Nephron (organoid): Measurements from ENCODE around the gene LYPD4.
A peak's percentile ranks its signal among the peaks of the same experiment; 100 is the strongest.

Experiments
- H3K27ac Mint-ChIP-seq, 3 experiments: 2 replicates each; pipeline ENCODE4 v1.8.0; 2020; ENCODE audit warnings: mixed read lengths in 3 of 3, mild to moderate bottlenecking in 2 of 3, moderate library complexity in 1 of 3
- H3K27me3 Mint-ChIP-seq: 2 replicates; pipeline ENCODE4 v1.8.0; 2021; ENCODE audit warnings: low read depth, mild to moderate bottlenecking, moderate library complexity, mixed read lengths
- H3K36me3 Mint-ChIP-seq: 2 replicates; pipeline ENCODE4 v1.8.0; 2020; ENCODE audit warnings: low read depth, mixed read lengths
- H3K4me1 Mint-ChIP-seq: 2 replicates; pipeline ENCODE4 v1.8.0; 2020; ENCODE audit warnings: mixed read lengths
- H3K4me3 Mint-ChIP-seq, 3 experiments: 2 replicates each; pipeline ENCODE4 v1.8.0; 2020; ENCODE audit warnings: mild to moderate bottlenecking in 3 of 3, mixed read lengths in 3 of 3, moderate library complexity in 2 of 3
- H3K9me3 Mint-ChIP-seq: 2 replicates; pipeline ENCODE4 v1.8.0; 2020; ENCODE audit warnings: mixed read lengths
- CTCF ChIP-seq, 3 experiments: fragments of 200-600 bp; sonication (generic); IDR thresholded peaks; one replicate each; pipeline ENCODE4 v1.5.0; 2021; ENCODE audit warnings: antibody characterized with exemption in 3 of 3; ENCODE audit not compliant: unreplicated experiment in 3 of 3

LYPD4 gene

DNA sequence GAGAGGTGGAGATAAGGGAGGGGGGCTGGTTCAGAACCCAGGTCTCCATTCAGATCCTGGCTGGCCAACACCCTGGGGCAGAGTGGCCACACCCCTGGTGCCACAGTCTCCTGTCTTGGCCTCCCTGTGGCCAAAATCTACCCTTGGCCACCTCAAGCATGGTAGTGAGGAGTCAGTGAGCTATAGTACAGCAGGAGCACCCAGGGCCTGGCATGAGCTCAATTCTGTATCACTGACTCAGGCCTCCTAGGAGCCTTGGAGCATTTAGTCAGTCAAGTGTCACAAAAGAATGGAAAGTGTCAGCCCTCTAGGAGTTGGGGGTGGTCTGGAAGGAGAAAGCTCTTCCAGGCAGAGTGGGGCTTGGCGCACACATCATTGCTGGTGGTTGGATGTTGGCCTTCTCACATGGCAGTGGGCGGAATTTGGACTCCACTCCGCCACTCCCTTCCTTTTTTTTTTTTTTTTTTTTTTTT lies 26.0 kb upstream of the LYPD4 start:
- no peak overlapping the region for H3K27ac Mint-ChIP-seq
- H3K27me3 Mint-ChIP-seq, result no peaks in the 10 kb centered on the region

DNA sequence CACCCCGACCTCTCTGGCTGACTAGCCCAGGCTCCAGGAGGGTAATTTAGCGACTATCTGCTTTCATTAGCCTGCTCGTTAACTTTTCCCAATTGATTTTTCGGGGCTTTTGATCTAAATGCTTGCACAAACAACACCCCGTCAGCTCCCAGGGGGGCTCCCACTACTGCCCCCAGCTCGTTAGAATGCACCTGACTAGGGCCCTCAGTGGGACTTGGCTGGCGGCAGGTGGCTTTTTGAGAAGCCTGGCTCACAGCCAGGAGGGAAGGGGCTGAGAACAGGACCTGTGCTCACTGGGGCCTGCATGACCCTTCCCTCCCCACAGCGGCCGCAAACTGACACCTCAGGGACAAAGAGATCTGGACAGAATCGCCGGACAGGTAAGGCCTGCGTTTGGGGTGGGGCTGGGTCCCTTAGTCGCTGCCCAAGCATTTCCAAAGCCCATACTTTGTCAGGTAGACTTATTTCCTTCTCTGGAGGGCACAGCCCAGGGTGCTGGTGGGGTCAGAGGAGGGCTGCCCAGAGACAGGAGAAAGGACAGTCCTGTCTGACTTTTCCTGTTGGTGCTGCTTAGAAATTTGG lies 25.0 kb upstream of the LYPD4 start:
- H3K36me3 Mint-ChIP-seq, result peaks cover 34% of the 10 kb centered on the region
- no peaks in the 10 kb centered on the region for H3K27me3 Mint-ChIP-seq
- H3K4me1 Mint-ChIP-seq, result peaks cover 11% of the 10 kb centered on the region
- H3K4me3 Mint-ChIP-seq, result no peak overlapping the region
- no peak overlapping the region for H3K27ac Mint-ChIP-seq
- no peaks in the 10 kb centered on the region for H3K9me3 Mint-ChIP-seq
- no peak for TF ChIP-seq CTCF (IDR thresholded peaks at IDR 0.05; ENCODE audit: unreplicated experiment in 3 of 3)

More for the DNA sequence above, 26.0 kb upstream of the LYPD4 start:
- H3K4me1 Mint-ChIP-seq, result peaks cover 8% of the 10 kb centered on the region
- H3K9me3 Mint-ChIP-seq, result no peaks in the 10 kb centered on the region
- peaks cover 27% of the 10 kb centered on the region for H3K36me3 Mint-ChIP-seq
- H3K4me3 Mint-ChIP-seq, result no peak overlapping the region
- TF ChIP-seq CTCF (IDR thresholded peaks at IDR 0.05; ENCODE audit: unreplicated experiment in 3 of 3), result no peak

GRCh38 chr19:41868989-41869300 lies 24.5 kb upstream of the LYPD4 start:
- Mint-ChIP-seq H3K9me3 (no peaks in the 10 kb centered on the region), H3K36me3 (peaks cover 39% of the 10 kb centered on the region)

DNA sequence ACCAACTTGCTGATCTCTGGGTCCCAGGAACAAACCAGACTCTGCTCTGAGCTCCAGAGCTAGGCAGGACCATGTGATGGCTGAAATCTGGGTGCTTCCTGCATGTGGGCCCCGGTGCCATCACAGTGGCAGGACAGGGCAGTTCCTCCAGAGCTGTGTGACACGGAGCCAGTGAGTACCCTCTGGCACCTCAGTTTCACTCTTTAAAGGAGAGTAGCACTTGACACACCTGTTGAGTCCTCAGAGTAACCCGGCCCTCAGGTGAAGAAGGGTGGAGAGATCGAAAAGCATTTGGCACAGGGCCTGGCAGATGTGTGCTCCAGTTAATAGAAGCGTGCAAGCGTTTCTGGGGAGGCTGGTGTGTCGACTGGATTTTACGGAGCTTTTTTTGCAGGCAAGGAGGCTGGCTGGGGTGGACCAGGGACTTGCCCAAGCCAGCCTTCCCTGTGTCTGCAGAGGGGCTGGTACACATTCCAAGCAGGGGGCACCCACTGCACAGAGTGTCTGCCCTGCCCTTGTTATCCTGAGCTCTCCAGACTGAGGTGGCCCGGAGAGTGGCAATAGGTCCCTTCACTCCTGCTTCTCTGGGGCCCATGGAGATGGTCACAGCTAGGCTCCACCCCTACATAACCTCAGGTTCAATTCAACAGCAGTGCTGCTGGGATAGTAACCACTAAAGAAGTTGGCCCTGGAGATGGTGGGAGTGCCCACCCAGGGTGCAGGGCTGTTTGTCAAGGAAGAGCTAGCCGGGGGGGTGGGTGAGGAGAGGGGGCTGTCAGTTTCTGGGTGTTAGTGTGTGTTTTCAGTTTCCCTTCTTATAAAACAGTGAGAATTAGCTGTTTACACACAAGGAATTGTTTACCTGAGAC lies 23.9 kb upstream of the LYPD4 start:
- Mint-ChIP-seq H3K9me3 (no peaks in the 10 kb centered on the region), H3K27me3 (no peaks in the 10 kb centered on the region), H3K27ac (peak overlapping the region in 1 of 3 experiments; percentile 28), H3K4me1 (peaks cover 20% of the 10 kb centered on the region), H3K36me3 (peaks cover 44% of the 10 kb centered on the region), H3K4me3 (no peak overlapping the region)
- TF ChIP-seq CTCF (IDR thresholded peaks at IDR 0.05; ENCODE audit: unreplicated experiment in 3 of 3), result no peak

More at GRCh38 chr19:41868989-41869300, 24.5 kb upstream of the LYPD4 start:
- Mint-ChIP-seq H3K27ac (no peak overlapping the region), H3K27me3 (no peaks in the 10 kb centered on the region), H3K4me3 (no peak overlapping the region), H3K4me1 (peaks cover 16% of the 10 kb centered on the region)
- TF ChIP-seq CTCF (IDR thresholded peaks at IDR 0.05; ENCODE audit: unreplicated experiment in 3 of 3), result no peak

- Mint-ChIP-seq H3K36me3 (peaks cover 62% of the 10 kb centered on the region), H3K9me3 (no peaks in the 10 kb centered on the region), H3K27ac (no peak overlapping the region), H3K4me1 (peaks cover 38% of the 10 kb centered on the region), H3K27me3 (no peaks in the 10 kb centered on the region), H3K4me3 (no peak overlapping the region)
- TF ChIP-seq CTCF (IDR thresholded peaks at IDR 0.05; ENCODE audit: unreplicated experiment in 3 of 3), result no peak
These were observed 21.8 kb upstream of the LYPD4 start for GRCh38 chr19:41866284-41866683.
